AG10803 (cell line): ENCODE measurements around the gene LRIG3.

ENCODE experiments used
- DNase-seq: peaks from one replicate; pipeline ENCODE4 v3.0.0; 2010; ENCODE audit warnings: low read depth
- H3K4me3 ChIP-seq: 2 replicates; pipeline ENCODE4 v1.5.1; 2011; ENCODE audit warnings: mild to moderate bottlenecking, low read length, control low read depth
- TF ChIP-seq, protein P1 (sequence below): conservative IDR thresholded peaks from 2 replicates; pipeline ENCODE4 v1.5.1; 2011; ENCODE audit warnings: mild to moderate bottlenecking, low read length, control low read depth, inconsistent platforms

Gene LRIG3

DNA sequence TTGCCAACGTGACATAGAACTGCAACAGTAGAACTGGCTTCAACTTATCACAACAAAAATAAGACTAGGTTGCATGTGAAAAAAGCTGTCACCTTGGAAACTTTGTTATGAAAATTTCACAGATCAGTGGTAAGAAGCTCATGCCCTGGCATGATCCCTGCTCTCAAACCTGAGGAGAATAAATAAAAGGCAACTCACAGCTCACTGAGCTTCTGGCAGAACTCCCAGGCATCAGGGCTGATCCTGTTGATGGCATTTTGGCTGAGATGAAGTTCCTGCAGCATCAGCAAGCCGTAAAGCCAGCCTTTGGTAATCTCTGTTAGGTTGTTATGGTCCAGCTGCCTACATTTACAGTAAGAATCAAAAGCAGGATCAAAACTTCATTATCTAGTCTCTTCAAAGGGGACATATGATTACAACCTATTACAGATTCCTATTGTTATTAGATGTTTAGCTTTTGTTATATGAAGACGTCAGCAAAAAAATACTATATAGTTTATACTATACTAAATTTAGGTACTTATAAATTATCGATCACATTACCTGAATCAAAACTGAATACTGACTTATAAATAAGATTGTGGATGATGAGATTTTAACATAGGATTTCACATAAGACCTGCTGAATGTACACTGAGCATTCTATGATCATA lies 32.0 kb downstream of the LRIG3 start:
- TF ChIP-seq, protein P1, sequence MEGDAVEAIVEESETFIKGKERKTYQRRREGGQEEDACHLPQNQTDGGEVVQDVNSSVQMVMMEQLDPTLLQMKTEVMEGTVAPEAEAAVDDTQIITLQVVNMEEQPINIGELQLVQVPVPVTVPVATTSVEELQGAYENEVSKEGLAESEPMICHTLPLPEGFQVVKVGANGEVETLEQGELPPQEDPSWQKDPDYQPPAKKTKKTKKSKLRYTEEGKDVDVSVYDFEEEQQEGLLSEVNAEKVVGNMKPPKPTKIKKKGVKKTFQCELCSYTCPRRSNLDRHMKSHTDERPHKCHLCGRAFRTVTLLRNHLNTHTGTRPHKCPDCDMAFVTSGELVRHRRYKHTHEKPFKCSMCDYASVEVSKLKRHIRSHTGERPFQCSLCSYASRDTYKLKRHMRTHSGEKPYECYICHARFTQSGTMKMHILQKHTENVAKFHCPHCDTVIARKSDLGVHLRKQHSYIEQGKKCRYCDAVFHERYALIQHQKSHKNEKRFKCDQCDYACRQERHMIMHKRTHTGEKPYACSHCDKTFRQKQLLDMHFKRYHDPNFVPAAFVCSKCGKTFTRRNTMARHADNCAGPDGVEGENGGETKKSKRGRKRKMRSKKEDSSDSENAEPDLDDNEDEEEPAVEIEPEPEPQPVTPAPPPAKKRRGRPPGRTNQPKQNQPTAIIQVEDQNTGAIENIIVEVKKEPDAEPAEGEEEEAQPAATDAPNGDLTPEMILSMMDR: no peak
- H3K4me3 ChIP-seq: no peak overlapping the region
- DNase-seq: peak; percentile 90

DNA sequence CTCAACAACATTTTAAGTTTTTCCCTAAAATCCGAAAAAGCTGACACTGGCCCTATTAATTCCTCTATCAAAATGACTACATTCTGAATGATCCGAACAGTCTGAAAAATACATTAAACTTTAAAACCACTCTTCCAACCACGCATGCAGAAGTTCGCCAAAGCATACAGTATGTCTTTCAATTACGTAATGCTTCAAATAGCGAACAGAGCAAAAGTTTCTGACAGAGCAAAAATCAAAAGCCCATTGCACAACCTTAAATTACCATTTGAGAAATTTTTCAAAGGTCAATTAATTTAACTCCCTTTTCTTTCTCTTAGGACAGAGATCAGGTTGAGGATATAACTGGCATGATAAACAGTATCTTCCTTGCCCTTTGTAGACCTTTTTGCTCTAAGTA lies 33.2 kb downstream of the LRIG3 start:
- no peak for DNase-seq
- no peak overlapping the region for H3K4me3 ChIP-seq
- TF ChIP-seq, protein P1: no peak

DNA sequence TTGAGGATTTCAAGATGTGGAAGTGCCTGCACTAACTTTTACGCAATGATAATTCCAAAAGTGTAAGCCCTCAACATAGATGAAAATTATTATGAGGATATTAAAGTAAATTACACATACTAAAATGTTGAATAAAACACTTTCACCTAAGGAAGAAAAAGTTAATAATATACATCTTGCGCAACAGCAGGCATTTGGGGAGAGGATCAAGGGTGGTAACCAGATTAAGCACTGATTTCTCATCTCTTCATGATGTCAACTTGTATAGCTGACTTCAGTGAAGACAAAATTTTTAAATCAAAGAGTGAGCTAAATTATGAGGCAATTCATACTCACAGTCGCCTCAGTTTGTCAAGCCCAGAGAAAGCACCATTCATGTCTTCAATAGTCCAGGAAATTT lies 33.8 kb downstream of the LRIG3 start:
- DNase-seq: no peak
- TF ChIP-seq, protein P1: no peak

GRCh38 chr12:58884916-58885315 lies 35.4 kb downstream of the LRIG3 start:
- H3K4me3 ChIP-seq: no peak overlapping the region
- DNase-seq: no peak
- TF ChIP-seq, protein P1: no peak

More for the DNA sequence above, 33.8 kb downstream of the LRIG3 start:
- no peak overlapping the region for H3K4me3 ChIP-seq

- DNase-seq: no peak
- TF ChIP-seq, protein P1: no peak
- no peak overlapping the region for H3K4me3 ChIP-seq
Measured at GRCh38 chr12:58883576-58884334, 36.5 kb downstream of the LRIG3 start.

DNA sequence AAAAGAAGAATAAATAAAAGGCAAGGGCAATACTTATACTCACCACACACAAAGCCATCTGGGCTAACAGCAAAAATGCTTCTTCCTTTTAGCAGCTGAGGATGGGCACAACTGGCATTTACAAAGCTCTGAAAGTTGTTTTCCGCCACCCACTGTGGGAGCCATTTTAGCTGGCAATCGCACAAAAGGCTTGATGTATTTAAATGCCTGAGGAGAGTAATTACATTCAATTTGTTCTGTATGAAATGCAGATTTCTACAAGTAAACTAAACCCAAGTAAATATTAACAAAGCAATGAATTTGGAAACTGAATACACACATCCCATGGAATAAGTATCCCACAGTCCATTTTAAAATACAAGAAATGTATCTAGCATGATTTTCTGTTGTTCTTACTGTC lies 37.5 kb downstream of the LRIG3 start:
- no peak overlapping the region for H3K4me3 ChIP-seq
- TF ChIP-seq, protein P1: no peak
- no peak for DNase-seq

DNA sequence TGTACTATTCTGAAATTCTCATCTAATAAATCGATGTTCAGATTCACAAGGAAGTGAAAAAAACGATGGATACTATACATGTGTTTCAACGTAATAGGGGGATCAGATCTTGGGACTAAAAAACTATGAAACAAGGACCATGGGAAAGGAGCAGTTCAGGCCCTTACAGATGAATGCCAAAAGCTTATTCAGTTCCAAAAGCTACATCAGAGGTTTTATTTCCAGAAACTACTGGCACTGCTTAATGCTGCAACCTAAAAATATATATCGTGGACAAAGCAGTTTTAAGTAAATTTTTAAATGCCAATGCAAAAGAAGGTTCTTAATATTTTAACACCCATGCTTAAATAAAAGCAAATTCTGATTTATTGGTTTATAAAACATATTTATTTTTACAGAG lies 38.5 kb downstream of the LRIG3 start:
- H3K4me3 ChIP-seq: no peak overlapping the region
- TF ChIP-seq, protein P1: no peak
- DNase-seq: no peak
